HL-60 (cell line): ENCODE results near the gene DRAM2.

Experiments used
- DNase-seq, 2 experiments: peaks; one replicate each; pipeline ENCODE4 v3.0.0-alpha.2; 2010 to 2020; ENCODE audit warnings: low read depth in 1 of 2, low spot score in 1 of 2
- H3K27ac ChIP-seq: fragments of 250-450 bp; sonication (Bioruptor Pico); replicated peaks from 2 replicates; pipeline ENCODE4 v1.5.1; 2020; ENCODE audit warnings: mild to moderate bottlenecking, moderate library complexity
- H3K27me3 ChIP-seq: fragments of 250-450 bp; sonication (Bioruptor Pico); 2 replicates; pipeline ENCODE4 v1.5.1; 2021; ENCODE audit warnings: mild to moderate bottlenecking, moderate library complexity; ENCODE audit not compliant: insufficient read depth, poor library complexity, severe bottlenecking
- H3K4me3 ChIP-seq: replicated peaks from 2 replicates; pipeline ENCODE4 v1.5.1; 2011; ENCODE audit warnings: mild to moderate bottlenecking, control low read depth, low read length; ENCODE audit not compliant: insufficient read depth
- GABPA ChIP-seq: IDR thresholded peaks from 2 replicates; pipeline ENCODE4 v1.6.1; 2012; ENCODE audit warnings: low read depth
- POLR2AphosphoS5 ChIP-seq: IDR thresholded peaks from 2 replicates; pipeline ENCODE4 v1.6.1; 2012; ENCODE audit warnings: low read depth
- SPI1 ChIP-seq: IDR thresholded peaks from 2 replicates; pipeline ENCODE4 v1.6.1; 2012; ENCODE audit warnings: low read depth, mild to moderate bottlenecking, borderline replicate concordance
- TF ChIP-seq, protein P1 (sequence below): IDR thresholded peaks from one replicate; pipeline ENCODE4 v1.5.1; 2011; ENCODE audit warnings: low read length, control low read depth, inconsistent platforms; ENCODE audit not compliant: insufficient read depth
- TF ChIP-seq, protein P2 (sequence below): IDR thresholded peaks from 2 replicates; pipeline ENCODE4 v1.6.1; 2012; ENCODE audit warnings: low read depth; ENCODE audit not compliant: insufficient replicate concordance

The DRAM2 gene

DNA sequence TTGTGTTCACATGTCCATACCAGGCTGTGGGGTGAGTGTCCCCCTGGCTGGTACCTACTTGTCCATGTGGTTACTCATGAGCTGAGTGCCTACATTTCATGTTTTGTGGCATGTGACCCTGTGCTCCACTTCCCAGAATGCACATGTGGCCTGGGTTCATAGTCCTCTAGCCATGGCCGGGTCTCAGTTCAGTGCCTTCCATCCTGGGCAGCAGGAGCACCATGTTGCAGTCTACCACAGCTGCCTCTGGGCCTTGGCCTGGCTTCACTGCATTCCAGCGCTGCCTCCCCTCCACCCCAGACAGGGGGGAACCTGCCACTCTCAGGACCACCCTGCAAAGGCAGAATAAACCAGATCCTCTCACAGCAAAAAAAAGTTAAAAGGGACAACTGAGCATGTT lies 5.6 kb upstream of the DRAM2 start:
- DNase-seq = no peak
- no peak overlapping the region for H3K27ac ChIP-seq
- no peak overlapping the region for H3K4me3 ChIP-seq
- no peak for TF ChIP-seq POLR2AphosphoS5
- TF ChIP-seq, protein P1, sequence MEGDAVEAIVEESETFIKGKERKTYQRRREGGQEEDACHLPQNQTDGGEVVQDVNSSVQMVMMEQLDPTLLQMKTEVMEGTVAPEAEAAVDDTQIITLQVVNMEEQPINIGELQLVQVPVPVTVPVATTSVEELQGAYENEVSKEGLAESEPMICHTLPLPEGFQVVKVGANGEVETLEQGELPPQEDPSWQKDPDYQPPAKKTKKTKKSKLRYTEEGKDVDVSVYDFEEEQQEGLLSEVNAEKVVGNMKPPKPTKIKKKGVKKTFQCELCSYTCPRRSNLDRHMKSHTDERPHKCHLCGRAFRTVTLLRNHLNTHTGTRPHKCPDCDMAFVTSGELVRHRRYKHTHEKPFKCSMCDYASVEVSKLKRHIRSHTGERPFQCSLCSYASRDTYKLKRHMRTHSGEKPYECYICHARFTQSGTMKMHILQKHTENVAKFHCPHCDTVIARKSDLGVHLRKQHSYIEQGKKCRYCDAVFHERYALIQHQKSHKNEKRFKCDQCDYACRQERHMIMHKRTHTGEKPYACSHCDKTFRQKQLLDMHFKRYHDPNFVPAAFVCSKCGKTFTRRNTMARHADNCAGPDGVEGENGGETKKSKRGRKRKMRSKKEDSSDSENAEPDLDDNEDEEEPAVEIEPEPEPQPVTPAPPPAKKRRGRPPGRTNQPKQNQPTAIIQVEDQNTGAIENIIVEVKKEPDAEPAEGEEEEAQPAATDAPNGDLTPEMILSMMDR = no peak
- no peak for TF ChIP-seq GABPA
- TF ChIP-seq, protein P2, sequence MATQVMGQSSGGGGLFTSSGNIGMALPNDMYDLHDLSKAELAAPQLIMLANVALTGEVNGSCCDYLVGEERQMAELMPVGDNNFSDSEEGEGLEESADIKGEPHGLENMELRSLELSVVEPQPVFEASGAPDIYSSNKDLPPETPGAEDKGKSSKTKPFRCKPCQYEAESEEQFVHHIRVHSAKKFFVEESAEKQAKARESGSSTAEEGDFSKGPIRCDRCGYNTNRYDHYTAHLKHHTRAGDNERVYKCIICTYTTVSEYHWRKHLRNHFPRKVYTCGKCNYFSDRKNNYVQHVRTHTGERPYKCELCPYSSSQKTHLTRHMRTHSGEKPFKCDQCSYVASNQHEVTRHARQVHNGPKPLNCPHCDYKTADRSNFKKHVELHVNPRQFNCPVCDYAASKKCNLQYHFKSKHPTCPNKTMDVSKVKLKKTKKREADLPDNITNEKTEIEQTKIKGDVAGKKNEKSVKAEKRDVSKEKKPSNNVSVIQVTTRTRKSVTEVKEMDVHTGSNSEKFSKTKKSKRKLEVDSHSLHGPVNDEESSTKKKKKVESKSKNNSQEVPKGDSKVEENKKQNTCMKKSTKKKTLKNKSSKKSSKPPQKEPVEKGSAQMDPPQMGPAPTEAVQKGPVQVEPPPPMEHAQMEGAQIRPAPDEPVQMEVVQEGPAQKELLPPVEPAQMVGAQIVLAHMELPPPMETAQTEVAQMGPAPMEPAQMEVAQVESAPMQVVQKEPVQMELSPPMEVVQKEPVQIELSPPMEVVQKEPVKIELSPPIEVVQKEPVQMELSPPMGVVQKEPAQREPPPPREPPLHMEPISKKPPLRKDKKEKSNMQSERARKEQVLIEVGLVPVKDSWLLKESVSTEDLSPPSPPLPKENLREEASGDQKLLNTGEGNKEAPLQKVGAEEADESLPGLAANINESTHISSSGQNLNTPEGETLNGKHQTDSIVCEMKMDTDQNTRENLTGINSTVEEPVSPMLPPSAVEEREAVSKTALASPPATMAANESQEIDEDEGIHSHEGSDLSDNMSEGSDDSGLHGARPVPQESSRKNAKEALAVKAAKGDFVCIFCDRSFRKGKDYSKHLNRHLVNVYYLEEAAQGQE = no peak
- TF ChIP-seq SPI1 = no peak
- no peaks in the 10 kb centered on the region for H3K27me3 ChIP-seq

DNA sequence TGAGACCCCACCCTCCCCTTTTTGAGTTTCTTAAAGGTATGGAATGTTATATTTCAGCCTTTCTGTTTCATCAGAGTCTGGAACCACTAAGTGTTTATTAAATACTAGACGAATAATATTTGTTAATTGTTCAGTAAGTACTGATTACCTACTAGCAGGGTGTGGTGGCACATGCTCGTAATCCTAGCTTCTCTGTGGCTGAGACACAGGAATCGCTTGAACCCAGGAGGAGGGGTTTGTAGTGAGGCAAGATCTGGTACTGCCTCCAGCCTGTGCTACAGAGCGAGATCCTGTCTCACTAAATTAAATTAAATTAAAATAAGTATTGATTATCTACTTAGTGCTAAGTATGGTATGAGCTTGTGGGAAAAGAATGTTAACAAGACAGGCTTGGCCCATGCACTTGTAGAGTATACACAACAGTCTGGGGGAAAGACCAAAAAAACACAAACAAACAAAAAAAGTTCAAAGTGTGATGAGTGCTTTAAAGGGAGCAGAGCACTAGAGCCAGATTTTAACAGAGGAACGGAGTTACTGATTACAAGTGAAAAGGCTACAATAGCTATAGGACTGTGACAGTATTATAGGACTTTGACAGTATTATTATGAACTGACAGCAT lies 2.6 kb upstream of the DRAM2 start:
- Histone ChIP-seq H3K27ac (no peak overlapping the region), H3K27me3 (no peaks in the 10 kb centered on the region), H3K4me3 (no peak overlapping the region)
- TF ChIP-seq GABPA (no peak), SPI1 (no peak), POLR2AphosphoS5 (no peak)
- TF ChIP-seq, protein P2 = no peak
- TF ChIP-seq, protein P1 = no peak
- no peak for DNase-seq

DNA sequence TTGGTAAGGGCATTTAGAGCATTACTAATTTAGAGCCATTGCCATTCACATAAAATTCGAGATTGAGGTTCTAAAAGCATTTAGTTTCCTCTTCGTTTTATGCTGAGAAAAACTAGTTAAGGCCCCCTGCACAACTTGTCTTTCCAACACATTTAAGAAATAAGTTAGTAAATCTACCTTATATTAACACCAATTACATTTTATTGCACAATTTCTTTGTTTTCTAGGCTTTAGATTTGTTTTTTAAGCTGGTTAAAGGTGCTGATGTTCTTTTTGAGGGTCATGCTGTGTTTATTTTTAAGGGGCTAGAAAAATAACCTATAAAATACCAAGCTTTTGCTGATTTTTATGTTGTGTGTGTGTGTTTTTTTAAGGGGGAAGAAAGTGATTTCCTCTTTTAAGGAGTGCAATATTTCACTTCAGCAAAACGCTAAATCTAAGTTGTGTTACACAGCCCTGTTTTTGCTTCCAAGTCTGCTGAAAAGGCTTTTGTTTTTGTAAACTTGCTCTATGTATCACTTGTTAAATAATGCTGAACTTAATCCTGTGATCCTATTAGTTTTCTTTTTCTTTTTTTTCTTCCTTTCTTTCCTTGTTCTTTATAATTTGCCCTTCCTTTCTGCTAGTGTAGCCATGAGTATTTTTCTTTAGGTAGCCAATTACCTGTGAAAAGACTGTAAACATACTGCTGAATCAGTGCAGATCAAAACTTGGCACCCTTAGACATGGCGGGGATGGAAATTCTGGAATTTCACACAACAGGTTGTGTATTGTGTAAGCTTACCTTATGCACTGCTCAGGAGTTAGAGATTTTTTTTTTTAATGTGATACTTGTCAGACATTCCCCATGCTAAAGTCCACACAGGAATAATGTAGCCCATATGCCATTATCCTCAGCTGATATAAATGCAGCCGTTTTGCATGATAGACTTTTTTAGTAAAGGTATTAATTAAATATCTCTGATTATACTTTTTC lies 1.6 kb upstream of the DRAM2 start:
- Histone ChIP-seq H3K27ac (peak overlapping the region; percentile 82), H3K27me3 (no peaks in the 10 kb centered on the region), H3K4me3 (peak overlapping the region; percentile 91)
- no peak for DNase-seq
- TF ChIP-seq, protein P2 = no peak
- TF ChIP-seq SPI1 = peak; percentile 81; the same call in 1 of the 2 replicates
